ENCODE measurements around the gene C1QTNF9. TPM values are rescaled to one million over a fixed set of nuclear protein-coding genes. Genes with fewer than 3 reads are reported as not detected.

C1QTNF9 gene
- total RNA-seq, 1 experiment from 2014 or later: not detected

DNA sequence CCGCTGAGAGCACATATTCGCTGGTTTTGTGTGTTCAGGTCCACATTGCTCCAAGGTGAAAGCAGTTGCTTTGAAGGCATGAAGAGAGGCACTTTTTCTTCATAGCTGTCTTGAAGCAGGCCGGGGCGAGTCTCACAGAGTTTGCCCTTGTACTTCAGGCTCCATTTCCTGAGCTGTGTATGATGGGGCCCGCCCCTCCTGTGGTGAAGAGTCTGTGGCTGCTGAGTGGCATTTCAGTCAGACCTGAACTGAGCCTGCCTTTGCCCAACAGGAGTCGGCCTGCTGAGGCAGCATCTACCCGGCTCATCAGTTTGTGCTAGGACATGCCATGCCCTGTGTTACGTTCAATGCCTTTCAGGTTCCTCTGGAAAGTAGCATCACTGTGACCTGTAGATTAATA is 44.4 kb upstream of the C1QTNF9 start:
- DNase-seq (ENCODE audit: low read depth, low spot score): no peak
- no TSS peak for BruUV-seq (replicated peaks)
- Histone ChIP-seq H3K27ac (ENCODE audit: low read length) (no peak overlapping the region), H3K36me3 (ENCODE audit: control insufficient read depth, insufficient read depth, low read length) (no peaks in the 10 kb centered on the region), H3K27me3 (ENCODE audit: control insufficient read depth, insufficient read depth, low read length) (no peaks in the 10 kb centered on the region), H3K4me3 (ENCODE audit: low read depth in 2 of 2, low read length in 2 of 2) (no peak overlapping the region), H3K4me1 (ENCODE audit: control insufficient read depth, insufficient read depth, low read length) (no peaks in the 10 kb centered on the region), H3K9me3 (ENCODE audit: control insufficient read depth, insufficient read depth, low read depth, low read length) (no peaks in the 10 kb centered on the region)
- no peak for ATAC-seq
- ChIA-PET POLR2A (no interaction called here), CTCF (no interaction called here)
- in situ Hi-C loops (cut with HindIII; ENCODE audit: low pct_unique_long_range_greater_than_20kb, low sequenced_read_pairs) (no loop called here), intact Hi-C loops (cut with micrococcal nuclease; ENCODE audit: unreplicated experiment) (no loop called here)
- TF ChIP-seq POLR2AphosphoS5 (IDR thresholded peaks at IDR 0.05; ENCODE audit: low read depth, low read length): no peak
- TF ChIP-seq TCF7L2 (IDR thresholded peaks at IDR 0.05; ENCODE audit: low read depth, low read length): no peak
- no peak for TF ChIP-seq SIN3A (IDR thresholded peaks at IDR 0.05; ENCODE audit: borderline replicate concordance, insufficient read depth, low read depth, low read length)
- no peak for TF ChIP-seq REST (IDR thresholded peaks at IDR 0.05; ENCODE audit: insufficient read depth in 1 of 2, low read depth in 2 of 2, low read length in 1 of 2)
- TF ChIP-seq CTCF (IDR thresholded peaks at IDR 0.05): no peak

DNA sequence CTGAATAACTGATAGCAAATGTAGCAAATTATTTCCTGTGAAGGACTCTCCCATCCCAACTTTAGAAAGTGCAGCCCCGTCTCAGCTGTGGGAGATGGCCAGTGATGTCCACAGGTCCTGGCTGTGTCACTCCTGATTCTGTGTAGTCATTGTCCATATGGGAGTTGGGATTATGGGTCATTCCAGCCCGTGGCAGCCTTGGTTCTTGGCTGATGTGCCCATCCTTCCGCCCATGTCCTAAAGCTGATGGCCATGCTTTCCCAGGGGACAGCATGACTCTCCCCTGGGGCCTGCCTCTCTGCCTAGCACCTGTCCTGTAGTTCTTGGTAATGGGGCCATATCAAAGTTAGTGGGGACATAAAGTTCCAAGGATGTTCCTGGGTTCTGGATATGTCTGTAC is 43.9 kb upstream of the C1QTNF9 start:
- no peak for TF ChIP-seq CTCF (IDR thresholded peaks at IDR 0.05)
- TF ChIP-seq TCF7L2 (IDR thresholded peaks at IDR 0.05; ENCODE audit: low read depth, low read length): no peak
- no peak for TF ChIP-seq POLR2AphosphoS5 (IDR thresholded peaks at IDR 0.05; ENCODE audit: low read depth, low read length)
- no peak for TF ChIP-seq REST (IDR thresholded peaks at IDR 0.05; ENCODE audit: insufficient read depth in 1 of 2, low read depth in 2 of 2, low read length in 1 of 2)
- TF ChIP-seq SIN3A (IDR thresholded peaks at IDR 0.05; ENCODE audit: borderline replicate concordance, insufficient read depth, low read depth, low read length): no peak
- BruUV-seq (replicated peaks): no TSS peak

More for the DNA sequence above, 43.9 kb upstream of the C1QTNF9 start:
- H3K27me3 ChIP-seq (ENCODE audit: control insufficient read depth, insufficient read depth, low read length): no peaks in the 10 kb centered on the region
- H3K36me3 ChIP-seq (ENCODE audit: control insufficient read depth, insufficient read depth, low read length): no peaks in the 10 kb centered on the region
- DNase-seq (ENCODE audit: low read depth, low spot score) (no peak), ATAC-seq (no peak)
- no peaks in the 10 kb centered on the region for H3K9me3 ChIP-seq (ENCODE audit: control insufficient read depth, insufficient read depth, low read depth, low read length)
- POLR2A ChIA-PET: no interaction called here
- intact Hi-C loops (cut with micrococcal nuclease; ENCODE audit: unreplicated experiment): no loop called here
- CTCF ChIA-PET: no interaction called here
- no peak overlapping the region for H3K4me3 ChIP-seq (ENCODE audit: low read depth in 2 of 2, low read length in 2 of 2)
- H3K27ac ChIP-seq (ENCODE audit: low read length): no peak overlapping the region
- no peaks in the 10 kb centered on the region for H3K4me1 ChIP-seq (ENCODE audit: control insufficient read depth, insufficient read depth, low read length)
- in situ Hi-C loops (cut with HindIII; ENCODE audit: low pct_unique_long_range_greater_than_20kb, low sequenced_read_pairs): no loop called here

All from Panc1 (cell line).